ENCODE results near the gene CCL5. TPM values are rescaled to one million over a fixed set of nuclear protein-coding genes. Genes with fewer than 3 reads are reported as not detected.

The CCL5 gene
- total and polyA plus RNA-seq, 2 experiments from 2014 or later, result not detected

GRCh38 chr17:35906191-35906925, 26.2 kb upstream of the CCL5 start (continued):
- no peak for TF ChIP-seq REST (IDR thresholded peaks at IDR 0.05; ENCODE audit: unreplicated experiment)
- TF ChIP-seq CTCF (conservative IDR thresholded peaks at IDR 0.05; ENCODE audit: low read depth in 2 of 2), result no peak
- no peak for TF ChIP-seq POLR2AphosphoS5 (IDR thresholded peaks at IDR 0.05; ENCODE audit: low read depth)
- TF ChIP-seq CREB1 (CRISPR knock-in tag; IDR thresholded peaks at IDR 0.05; ENCODE audit: low read depth), result no peak
- TF ChIP-seq NANOG (IDR thresholded peaks at IDR 0.05; ENCODE audit: borderline replicate concordance), result no peak
- no peak for TF ChIP-seq ETS1 (IDR thresholded peaks at IDR 0.05)
- no peak for TF ChIP-seq ZNF331 (CRISPR knock-in tag; IDR thresholded peaks at IDR 0.05; ENCODE audit: low read depth)

- Histone ChIP-seq H3K4me3 (no peak overlapping the region), H3K4me2 (no peak overlapping the region), H3F3A (replicated peaks; ENCODE audit: low read depth) (no peaks in the 10 kb centered on the region), H3K27ac (ENCODE audit: low read depth) (no peak overlapping the region), H3K27me3 (ENCODE audit: insufficient read depth) (no peaks in the 10 kb centered on the region), H3K4me1 (ENCODE audit: insufficient read depth) (no peaks in the 10 kb centered on the region), H4K20me1 (replicated peaks; ENCODE audit: insufficient read depth) (no peaks in the 10 kb centered on the region), H3K79me2 (replicated peaks; ENCODE audit: insufficient read depth) (no peaks in the 10 kb centered on the region), H3K36me3 (ENCODE audit: insufficient read depth) (no peaks in the 10 kb centered on the region; the same call in 1 of the 2 replicates), H3K9me2 (ENCODE audit: insufficient read depth) (no peaks in the 10 kb centered on the region), H2AFZ (no peak overlapping the region)
- Mint-ChIP-seq H3K4me1 (no peaks in the 10 kb centered on the region), H3K9me3 (peaks cover 5% of the 10 kb centered on the region; the same call in 1 of the 3 replicates), H3K36me3 (ENCODE audit: low read depth) (0 out of 3 replicates have a peak, but pooled peaks cover 4% of the 10 kb centered on the region), H3K27me3 (ENCODE audit: insufficient read depth, low read depth, poor library complexity) (peaks cover 1% of the 10 kb centered on the region), H3K27ac (no peak overlapping the region), H3K4me3 (no peak overlapping the region)
- DNase-seq (ENCODE audit: low spot score) (no peak), ATAC-seq (no peak)
- TF ChIP-seq ZNF331 (CRISPR knock-in tag; IDR thresholded peaks at IDR 0.05; ENCODE audit: low read depth), result no peak
- TF ChIP-seq POLR2AphosphoS5 (IDR thresholded peaks at IDR 0.05; ENCODE audit: low read depth), result no peak
- TF ChIP-seq EZH2 (IDR thresholded peaks at IDR 0.05; ENCODE audit: low read depth, unreplicated experiment), result no peak
- no peak for TF ChIP-seq ZNF114 (CRISPR knock-in tag; IDR thresholded peaks at IDR 0.05)
- no peak for TF ChIP-seq STAT1 (IDR thresholded peaks at IDR 0.05; ENCODE audit: unreplicated experiment)
- no peak for TF ChIP-seq CREB1 (CRISPR knock-in tag; IDR thresholded peaks at IDR 0.05; ENCODE audit: low read depth)
- TF ChIP-seq JUNB (IDR thresholded peaks at IDR 0.05; ENCODE audit: unreplicated experiment), result no peak
- TF ChIP-seq REST (IDR thresholded peaks at IDR 0.05; ENCODE audit: unreplicated experiment), result no peak
- no peak for TF ChIP-seq NANOG (IDR thresholded peaks at IDR 0.05; ENCODE audit: borderline replicate concordance)
These were observed 23.3 kb upstream of the CCL5 start for GRCh38 chr17:35903451-35903850.

Data from GM23338 (cell line).